Activated naive CD4-positive, alpha-beta T cell treated with anti-CD3 and anti-CD28 coated beads, Interleukin-2, amount 10 ng/mL, durations not matched to agents 7 days and 5 days (primary cell): ENCODE results near the gene ERICH6B.

Source experiments
- CTCF ChIA-PET: fragments of 350-600 bp; sonication (Branson Sonifier 250); formaldehyde crosslinking; loops from one replicate; lab custom pipeline; 2021; ENCODE audit warnings: antibody characterized with exemption; lab: Charles Lee
- DNase-seq: peaks from one replicate; pipeline ENCODE4 v3.0.0-alpha.2; 2020
- H3K27ac Mint-ChIP-seq: one replicate; pipeline ENCODE4 v1.8.0; 2021; ENCODE audit warnings: mild to moderate bottlenecking, moderate library complexity, mixed read lengths
- H3K27me3 Mint-ChIP-seq: one replicate; pipeline ENCODE4 v1.8.0; 2021; ENCODE audit warnings: mild to moderate bottlenecking, mixed read lengths
- H3K36me3 Mint-ChIP-seq: one replicate; pipeline ENCODE4 v1.8.0; 2021; ENCODE audit warnings: mixed read lengths
- H3K4me1 Mint-ChIP-seq: one replicate; pipeline ENCODE4 v1.8.0; 2021; ENCODE audit warnings: mixed read lengths
- H3K4me3 Mint-ChIP-seq: one replicate; pipeline ENCODE4 v1.8.0; 2021; ENCODE audit warnings: mild to moderate bottlenecking, moderate library complexity, mixed read lengths
- H3K9me3 Mint-ChIP-seq: one replicate; pipeline ENCODE4 v1.8.0; 2021; ENCODE audit warnings: mixed read lengths

Gene ERICH6B

DNA sequence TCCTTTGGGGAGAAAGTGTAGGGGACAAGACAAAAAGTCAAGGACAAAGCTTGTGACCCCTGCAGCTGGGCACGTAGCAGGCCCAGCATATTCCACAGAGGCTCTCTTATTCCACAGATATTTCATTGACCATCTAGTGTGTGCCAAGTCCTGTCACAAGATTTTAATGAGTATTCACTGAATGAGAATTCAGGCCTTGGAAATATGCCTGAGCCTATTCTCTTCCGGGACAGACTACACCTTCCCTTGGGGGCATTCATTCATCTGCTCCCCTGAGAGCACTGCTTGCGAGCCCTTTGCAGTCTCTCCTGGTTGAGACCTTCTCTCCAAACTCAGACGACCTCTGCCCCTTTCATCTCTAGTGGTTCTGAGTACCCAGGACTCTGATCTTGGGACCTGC is 25.5 kb downstream of the ERICH6B start:
- H3K4me3 Mint-ChIP-seq, result no peak overlapping the region
- H3K36me3 Mint-ChIP-seq, result no peaks in the 10 kb centered on the region
- no peak for DNase-seq
- CTCF ChIA-PET, result no interaction called here
- no peaks in the 10 kb centered on the region for H3K4me1 Mint-ChIP-seq
- no peaks in the 10 kb centered on the region for H3K27me3 Mint-ChIP-seq
- H3K27ac Mint-ChIP-seq, result no peak overlapping the region
- no peaks in the 10 kb centered on the region for H3K9me3 Mint-ChIP-seq

DNA sequence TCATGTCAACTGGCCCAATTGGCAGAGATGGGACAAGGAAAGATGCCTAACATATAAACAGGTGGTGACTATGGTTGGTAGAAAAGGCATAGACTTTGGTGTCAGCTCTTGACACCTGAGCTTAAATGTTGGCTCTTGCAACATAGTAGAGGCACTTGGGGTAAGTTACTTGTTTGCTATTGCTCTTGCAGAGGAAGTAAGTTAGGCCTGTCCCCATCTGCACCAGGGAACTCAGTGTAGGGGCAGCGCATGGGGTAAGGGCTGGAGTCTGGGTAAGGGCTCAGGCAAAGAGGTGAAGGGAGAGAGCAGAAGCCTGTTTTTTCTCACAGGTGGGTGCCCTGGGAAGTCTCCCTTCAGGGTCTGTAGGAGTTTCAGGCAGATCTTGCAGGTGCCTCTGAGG is 27.6 kb downstream of the ERICH6B start:
- Mint-ChIP-seq H3K27ac (no peak overlapping the region), H3K4me3 (no peak overlapping the region), H3K27me3 (peaks cover 5% of the 10 kb centered on the region), H3K4me1 (no peaks in the 10 kb centered on the region), H3K36me3 (no peaks in the 10 kb centered on the region), H3K9me3 (no peaks in the 10 kb centered on the region)
- CTCF ChIA-PET, result no interaction called here
- DNase-seq, result no peak

DNA sequence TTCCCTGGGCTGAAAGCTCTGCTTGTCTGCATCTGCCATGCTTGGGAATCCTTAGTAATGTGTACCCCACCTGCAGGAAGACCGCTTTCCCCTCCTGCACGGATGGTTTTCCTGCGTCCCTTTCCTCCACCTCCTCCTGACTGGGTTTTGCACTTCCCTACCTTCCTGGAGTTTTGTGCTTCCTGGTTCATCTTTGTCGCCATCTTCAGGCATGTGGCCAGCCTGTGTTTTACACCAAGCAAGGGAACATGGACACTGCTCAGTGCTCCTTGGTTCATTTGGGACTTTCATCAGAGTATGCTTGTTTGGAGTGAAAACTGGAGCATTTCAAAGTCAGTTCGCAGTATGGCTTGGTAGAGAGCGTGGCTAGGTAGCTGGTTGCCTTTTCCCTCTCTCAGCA is 30.7 kb downstream of the ERICH6B start:
- no peak for DNase-seq
- H3K4me1 Mint-ChIP-seq, result no peaks in the 10 kb centered on the region
- H3K4me3 Mint-ChIP-seq, result no peak overlapping the region
- H3K27ac Mint-ChIP-seq, result no peak overlapping the region
- CTCF ChIA-PET, result interaction anchor here (1.1 kb wide), 1 partner anchor 30 kb away, joined by 3 read pairs; no protein-coding TSS in a partner anchor
- H3K36me3 Mint-ChIP-seq, result no peaks in the 10 kb centered on the region
- no peaks in the 10 kb centered on the region for H3K9me3 Mint-ChIP-seq
- peaks cover 5% of the 10 kb centered on the region for H3K27me3 Mint-ChIP-seq

DNA sequence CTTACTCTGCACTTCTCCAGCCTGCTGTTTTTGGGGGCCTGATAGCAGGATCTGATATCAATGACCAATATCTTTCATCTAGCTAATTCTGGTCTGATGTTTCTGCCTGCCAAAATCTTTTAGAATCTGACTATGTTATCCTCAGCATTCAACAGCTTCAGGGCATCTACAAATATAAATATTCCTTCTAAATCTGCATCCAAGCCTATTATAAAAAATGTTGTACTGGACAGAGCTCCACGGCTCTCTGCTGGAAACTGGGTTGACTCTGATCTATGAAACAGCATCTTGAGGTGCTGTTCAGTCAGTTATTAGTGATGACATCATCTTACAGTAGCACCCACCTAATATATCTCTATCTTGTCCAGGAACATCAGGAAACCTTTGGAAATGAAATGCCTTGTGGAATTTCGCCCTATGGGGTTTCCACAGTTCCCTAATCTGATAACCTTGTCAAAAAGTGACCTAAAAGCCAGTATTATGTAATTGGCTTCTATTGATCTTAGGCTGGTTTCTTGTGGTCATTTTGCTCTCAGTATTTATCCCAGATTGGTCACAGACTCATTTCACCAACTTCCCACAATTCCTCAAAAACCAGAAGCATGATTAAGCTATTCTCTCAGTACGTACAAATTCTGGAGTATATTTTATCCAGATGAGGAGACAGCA is 33.0 kb downstream of the ERICH6B start:
- no peaks in the 10 kb centered on the region for H3K4me1 Mint-ChIP-seq
- H3K27me3 Mint-ChIP-seq, result peaks cover 10% of the 10 kb centered on the region
- no peak overlapping the region for H3K4me3 Mint-ChIP-seq
- CTCF ChIA-PET, result no interaction called here
- no peaks in the 10 kb centered on the region for H3K9me3 Mint-ChIP-seq
- no peak overlapping the region for H3K27ac Mint-ChIP-seq
- H3K36me3 Mint-ChIP-seq, result no peaks in the 10 kb centered on the region
- no peak for DNase-seq

DNA sequence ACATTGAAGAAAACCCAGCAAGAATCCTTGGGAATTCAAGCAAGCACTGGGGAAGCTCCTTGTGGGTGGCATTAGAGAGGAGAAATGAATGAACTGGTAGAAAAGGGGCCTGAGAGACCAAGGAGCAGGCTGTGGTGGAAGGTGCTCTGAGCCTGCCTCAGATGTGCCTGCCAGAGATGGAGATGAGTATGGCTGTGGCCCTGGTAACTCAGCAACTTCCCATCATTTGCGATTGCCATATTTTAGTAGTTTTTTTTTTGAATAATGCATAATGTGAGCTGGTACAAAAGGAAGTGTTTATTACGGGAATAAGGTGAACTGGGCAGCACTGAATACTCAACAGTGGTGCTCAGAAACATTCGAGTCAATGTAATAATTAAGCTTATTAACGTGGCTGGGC is 39.1 kb downstream of the ERICH6B start:
- H3K4me1 Mint-ChIP-seq, result no peaks in the 10 kb centered on the region
- no peaks in the 10 kb centered on the region for H3K36me3 Mint-ChIP-seq
- H3K4me3 Mint-ChIP-seq, result no peak overlapping the region
- CTCF ChIA-PET, result no interaction called here
- no peak overlapping the region for H3K27ac Mint-ChIP-seq
- DNase-seq, result no peak
- H3K9me3 Mint-ChIP-seq, result no peaks in the 10 kb centered on the region
- peaks cover 9% of the 10 kb centered on the region for H3K27me3 Mint-ChIP-seq

DNA sequence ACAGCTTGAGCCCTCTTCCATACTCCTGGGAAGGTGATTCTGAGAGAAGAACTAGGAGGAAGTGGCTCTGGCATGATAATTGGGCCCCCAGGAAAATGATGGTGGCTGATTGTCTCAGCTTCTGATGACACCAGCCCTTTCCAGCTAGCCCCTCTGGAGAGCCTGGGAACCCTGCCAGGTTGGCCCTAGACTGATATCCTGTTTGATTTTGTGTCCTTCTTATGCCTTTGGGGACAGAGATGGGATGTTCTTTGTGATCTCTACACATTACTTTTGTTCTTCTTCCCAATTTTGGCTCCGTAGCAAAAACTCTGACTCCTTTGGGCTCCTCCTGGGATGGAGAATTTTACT is 39.7 kb downstream of the ERICH6B start:
- CTCF ChIA-PET, result no interaction called here
- Mint-ChIP-seq H3K27ac (no peak overlapping the region), H3K9me3 (no peaks in the 10 kb centered on the region), H3K4me1 (no peaks in the 10 kb centered on the region), H3K4me3 (no peak overlapping the region), H3K36me3 (no peaks in the 10 kb centered on the region), H3K27me3 (peaks cover 11% of the 10 kb centered on the region)
- DNase-seq, result no peak

DNA sequence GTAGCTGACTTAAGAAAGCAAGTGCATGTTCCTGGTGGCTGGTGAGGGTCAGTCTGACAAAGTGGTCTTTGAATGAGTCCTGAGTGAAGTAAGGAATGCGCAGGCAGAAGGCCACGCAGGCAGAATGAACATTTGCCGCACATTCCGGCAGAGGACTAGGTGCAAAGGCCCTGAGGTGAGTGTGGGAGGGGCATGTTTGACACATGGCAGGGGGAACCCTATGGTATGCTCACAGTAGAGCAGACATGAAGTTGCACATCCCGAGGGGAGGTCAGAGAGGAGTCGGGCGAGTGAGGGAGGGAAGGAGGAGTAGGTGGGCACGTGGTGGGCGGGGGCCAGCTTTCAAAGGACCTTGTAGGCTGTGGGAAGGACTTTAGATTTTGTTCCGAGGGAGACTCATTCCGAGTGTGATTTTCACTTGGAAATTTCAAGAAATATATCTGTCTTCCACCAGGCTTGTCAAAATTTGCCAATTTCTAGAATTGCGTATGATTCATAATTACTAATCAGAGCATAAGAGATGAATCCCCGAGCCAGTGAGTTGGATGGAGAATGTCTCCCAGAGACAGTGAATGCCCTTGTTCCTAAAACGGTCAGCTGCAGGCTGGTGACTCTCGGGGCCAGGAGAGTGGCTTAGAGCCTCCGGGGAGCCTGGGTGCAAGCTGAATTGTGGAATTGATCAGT is 40.3 kb downstream of the ERICH6B start:
- Mint-ChIP-seq H3K27ac (no peak overlapping the region), H3K9me3 (no peaks in the 10 kb centered on the region), H3K4me3 (no peak overlapping the region), H3K27me3 (peaks cover 16% of the 10 kb centered on the region), H3K4me1 (no peaks in the 10 kb centered on the region), H3K36me3 (no peaks in the 10 kb centered on the region)
- no peak for DNase-seq
- CTCF ChIA-PET, result no interaction called here

DNA sequence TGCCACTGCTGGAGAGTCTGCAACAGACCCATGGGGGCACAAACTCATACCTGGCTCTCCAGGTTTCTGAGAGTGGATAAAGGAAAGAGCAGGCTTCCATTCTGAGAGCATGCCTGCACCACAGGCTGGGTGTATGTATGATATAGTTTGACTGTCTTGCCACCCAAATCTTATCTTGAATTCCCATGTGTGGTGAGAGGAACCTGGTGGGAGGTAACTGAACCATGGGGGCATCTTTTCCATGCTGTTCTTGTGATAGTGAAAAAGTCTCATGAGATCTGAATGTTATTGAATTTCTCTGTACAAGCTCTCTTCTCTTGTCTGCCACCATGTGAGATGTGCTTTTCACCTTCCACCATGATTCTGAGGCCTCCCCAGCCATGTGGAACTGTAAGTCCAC is 50.2 kb downstream of the ERICH6B start:
- peaks cover 8% of the 10 kb centered on the region for H3K27me3 Mint-ChIP-seq
- H3K36me3 Mint-ChIP-seq, result no peaks in the 10 kb centered on the region
- H3K4me3 Mint-ChIP-seq, result no peak overlapping the region
- CTCF ChIA-PET, result no interaction called here
- peaks cover 5% of the 10 kb centered on the region for H3K9me3 Mint-ChIP-seq
- DNase-seq, result no peak
- H3K27ac Mint-ChIP-seq, result no peak overlapping the region
- no peaks in the 10 kb centered on the region for H3K4me1 Mint-ChIP-seq

DNA sequence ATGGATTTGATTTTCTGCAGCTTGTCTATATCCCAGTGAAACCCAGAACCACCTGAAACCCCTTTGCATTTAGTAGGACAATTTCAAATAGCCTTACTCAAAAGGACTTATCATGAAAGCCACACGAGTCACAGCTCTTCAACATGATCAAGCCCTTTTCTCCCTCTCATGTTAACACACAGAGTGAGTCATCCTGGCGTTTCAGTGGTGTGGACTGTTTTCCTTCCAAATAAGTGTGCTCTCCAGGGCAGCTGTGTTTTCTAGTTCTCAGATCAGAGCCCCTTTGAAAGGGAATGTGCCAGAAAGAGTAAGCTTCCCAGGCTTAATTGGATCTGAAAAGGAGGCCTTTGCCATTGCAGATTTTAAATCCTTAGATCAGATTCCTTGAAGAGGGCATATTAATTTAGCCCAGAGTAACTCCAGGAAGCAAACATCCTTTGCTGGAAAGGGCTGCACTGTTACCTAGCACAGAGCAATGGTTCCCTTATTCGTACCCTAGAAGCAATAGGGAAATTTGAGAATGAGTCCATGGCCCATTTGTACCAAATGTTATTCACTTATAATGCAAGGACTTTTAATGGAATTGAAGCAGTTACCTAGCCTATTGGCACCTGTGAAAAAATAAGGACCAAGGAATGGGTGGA is 51.3 kb downstream of the ERICH6B start:
- Mint-ChIP-seq H3K36me3 (no peaks in the 10 kb centered on the region), H3K4me3 (no peak overlapping the region), H3K4me1 (no peaks in the 10 kb centered on the region), H3K27ac (no peak overlapping the region), H3K9me3 (peaks cover 5% of the 10 kb centered on the region), H3K27me3 (peaks cover 8% of the 10 kb centered on the region)
- DNase-seq, result no peak
- CTCF ChIA-PET, result no interaction called here

DNA sequence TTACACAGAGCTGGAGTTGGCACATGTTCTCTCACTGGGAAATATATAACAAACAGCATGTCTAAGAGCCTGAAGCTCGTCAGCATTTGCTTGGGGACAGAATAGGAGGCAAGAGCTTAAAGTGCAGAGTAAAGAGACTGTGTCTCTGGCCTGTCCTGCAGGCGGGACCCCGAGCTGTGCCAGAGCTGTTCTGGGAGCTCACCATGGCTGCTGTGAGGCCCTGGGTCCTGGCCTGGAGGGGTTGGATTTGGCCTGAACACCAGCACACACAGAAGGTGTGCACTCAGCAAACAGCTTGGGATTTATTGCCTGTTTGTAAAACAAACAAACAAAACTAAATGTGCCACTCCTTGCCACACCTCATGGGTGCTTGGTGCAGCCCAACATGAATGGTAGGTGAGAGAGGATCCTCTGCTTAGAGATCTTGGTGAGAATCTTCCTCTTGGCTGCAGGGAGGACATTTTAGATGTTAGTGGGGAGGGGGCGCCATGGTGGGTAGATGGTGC is 60.9 kb downstream of the ERICH6B start:
- Mint-ChIP-seq H3K4me3 (no peak overlapping the region), H3K36me3 (no peaks in the 10 kb centered on the region), H3K4me1 (no peaks in the 10 kb centered on the region), H3K27me3 (peaks cover 7% of the 10 kb centered on the region), H3K27ac (no peak overlapping the region), H3K9me3 (no peaks in the 10 kb centered on the region)
- CTCF ChIA-PET, result interaction anchor here (1.4 kb wide), 1 partner anchor 30 kb away, joined by 3 read pairs; no protein-coding TSS in a partner anchor
- DNase-seq, result no peak

DNA sequence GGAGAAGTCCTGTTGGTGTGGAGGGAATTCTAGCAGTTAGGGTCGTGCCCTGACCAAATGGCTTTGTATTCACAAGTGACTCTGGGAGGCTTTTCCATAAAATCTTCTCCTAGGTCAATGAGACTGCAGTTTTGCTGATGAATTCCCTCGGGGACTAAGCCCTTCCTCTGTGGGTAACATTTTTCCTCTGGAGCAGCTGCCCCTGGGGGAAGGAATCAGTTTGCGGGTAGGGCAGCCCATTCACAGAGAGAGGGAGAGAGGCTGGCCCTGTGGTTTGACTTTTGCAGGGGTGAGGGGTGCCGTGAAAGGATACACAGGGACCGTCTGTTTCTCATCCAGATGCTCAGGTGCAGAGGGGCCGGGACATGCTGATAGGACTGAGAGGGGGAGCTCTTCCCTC is 67.3 kb downstream of the ERICH6B start:
- DNase-seq, result no peak
- Mint-ChIP-seq H3K4me1 (no peaks in the 10 kb centered on the region), H3K36me3 (no peaks in the 10 kb centered on the region), H3K27me3 (peaks cover 19% of the 10 kb centered on the region), H3K27ac (no peak overlapping the region), H3K4me3 (no peak overlapping the region), H3K9me3 (no peaks in the 10 kb centered on the region)
- CTCF ChIA-PET, result no interaction called here

DNA sequence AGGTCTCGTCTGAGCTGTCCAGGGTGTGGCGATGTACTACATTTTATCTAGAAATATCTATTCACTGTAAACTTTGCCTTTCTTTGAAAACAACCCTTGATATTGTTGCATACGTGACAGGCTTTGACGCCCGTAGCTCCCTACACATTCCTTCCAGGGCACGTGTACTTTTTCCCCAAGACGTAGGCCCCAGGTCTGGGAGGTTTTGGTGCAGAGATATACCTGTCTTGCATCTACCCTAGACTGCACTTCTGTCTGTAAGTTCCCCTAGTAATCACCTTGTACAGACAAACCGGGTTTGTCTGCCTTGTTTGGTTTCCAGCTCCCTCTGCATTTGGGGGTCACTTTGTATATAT is 69.2 kb downstream of the ERICH6B start:
- Mint-ChIP-seq H3K27ac (no peak overlapping the region), H3K36me3 (no peaks in the 10 kb centered on the region), H3K4me1 (no peaks in the 10 kb centered on the region), H3K9me3 (no peaks in the 10 kb centered on the region), H3K4me3 (no peak overlapping the region), H3K27me3 (peaks cover 19% of the 10 kb centered on the region)
- DNase-seq, result no peak
- CTCF ChIA-PET, result no interaction called here

DNA sequence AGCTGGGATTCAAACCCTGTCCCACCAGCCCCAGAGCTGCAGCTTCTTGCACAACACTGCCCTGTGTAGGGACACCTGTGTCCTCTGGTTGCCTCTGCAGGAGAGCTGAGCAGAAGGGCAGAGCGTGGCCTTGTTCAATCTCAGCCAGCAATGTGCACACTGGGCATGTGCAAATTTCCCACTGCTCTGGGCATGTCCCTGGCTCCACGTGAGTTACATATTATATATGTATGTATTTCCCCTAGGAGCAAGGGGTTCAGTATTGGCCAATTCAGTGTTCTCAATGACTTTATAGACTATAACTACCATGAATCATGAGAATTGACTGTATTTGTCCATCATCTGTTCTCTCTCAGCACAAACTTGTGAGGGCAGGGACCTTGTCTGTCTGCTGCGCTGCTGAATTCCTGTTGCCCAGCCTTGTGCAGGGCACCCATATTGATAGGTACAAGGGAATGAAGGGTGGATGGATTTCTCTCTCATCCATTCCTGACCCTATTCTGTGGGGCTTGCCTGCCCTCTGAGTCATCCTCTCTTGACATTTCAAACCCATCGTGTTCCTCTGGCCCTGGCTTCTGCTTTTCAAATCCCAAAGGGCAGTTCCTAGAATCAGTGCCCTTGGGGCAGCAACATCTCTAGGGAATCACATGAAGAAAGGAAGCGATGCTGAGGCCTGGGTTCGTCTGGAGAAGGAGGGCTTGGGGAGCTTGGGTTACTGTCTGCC is 69.7 kb downstream of the ERICH6B start:
- CTCF ChIA-PET, result no interaction called here
- no peak overlapping the region for H3K27ac Mint-ChIP-seq
- no peaks in the 10 kb centered on the region for H3K36me3 Mint-ChIP-seq
- no peaks in the 10 kb centered on the region for H3K9me3 Mint-ChIP-seq
- no peak overlapping the region for H3K4me3 Mint-ChIP-seq
- no peak for DNase-seq
- H3K4me1 Mint-ChIP-seq, result no peaks in the 10 kb centered on the region
- peaks cover 19% of the 10 kb centered on the region for H3K27me3 Mint-ChIP-seq

DNA sequence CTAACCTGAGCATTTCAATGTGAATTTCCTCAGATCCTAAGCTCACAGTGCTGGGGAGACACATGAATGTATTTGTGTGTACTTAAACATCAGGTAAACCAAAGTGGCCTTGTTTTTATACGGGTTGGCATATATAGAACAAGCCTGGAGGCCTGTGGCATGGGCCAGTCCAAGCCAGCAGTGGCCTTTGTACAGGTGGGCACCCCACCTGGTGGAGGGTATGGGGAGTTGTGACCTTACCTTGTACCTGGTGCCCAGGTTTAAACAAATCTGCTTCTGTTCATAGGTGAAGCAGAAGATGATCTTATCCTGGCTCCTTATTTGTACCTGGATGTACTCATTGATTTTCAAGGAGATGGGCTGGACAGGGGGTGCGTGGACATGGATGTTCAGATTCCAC is 71.0 kb downstream of the ERICH6B start:
- DNase-seq, result no peak
- Mint-ChIP-seq H3K4me3 (no peak overlapping the region), H3K36me3 (no peaks in the 10 kb centered on the region), H3K27me3 (peaks cover 16% of the 10 kb centered on the region), H3K27ac (no peak overlapping the region), H3K4me1 (no peaks in the 10 kb centered on the region), H3K9me3 (no peaks in the 10 kb centered on the region)
- CTCF ChIA-PET, result no interaction called here
